Effector memory CD4-positive, alpha-beta T cell (primary cell): ENCODE results near the gene TTLL11.

Source experiments
- DNase-seq, 3 donors: peaks; one replicate each; pipeline ENCODE4 v3.0.0-alpha.2; 2020
- H3K27ac ChIP-seq: 2 replicates; pipeline ENCODE4 v1.7.0; 2013; ENCODE audit warnings: mild to moderate bottlenecking, low read length, moderate library complexity; ENCODE audit not compliant: insufficient read depth, poor library complexity, severe bottlenecking
- H3K27me3 ChIP-seq: replicated peaks from 2 replicates; pipeline ENCODE4 v1.7.0; 2013; ENCODE audit warnings: mild to moderate bottlenecking, low read length; ENCODE audit not compliant: insufficient read depth, control insufficient read depth, poor library complexity, severe bottlenecking
- H3K36me3 ChIP-seq: 2 replicates; pipeline ENCODE4 v1.7.0; 2013; ENCODE audit warnings: mild to moderate bottlenecking, low read length, moderate library complexity; ENCODE audit not compliant: control insufficient read depth, insufficient read depth
- H3K4me1 ChIP-seq: 2 replicates; pipeline ENCODE4 v1.7.0; 2013; ENCODE audit warnings: low read length, mild to moderate bottlenecking; ENCODE audit not compliant: control insufficient read depth, insufficient read depth, poor library complexity, severe bottlenecking
- H3K4me3 ChIP-seq: 2 replicates; pipeline ENCODE4 v1.7.0; 2013; ENCODE audit warnings: low read length, low read depth, mild to moderate bottlenecking; ENCODE audit not compliant: insufficient read depth, poor library complexity, severe bottlenecking
- H3K9me3 ChIP-seq: 2 replicates; pipeline ENCODE4 v1.7.0; 2013; ENCODE audit warnings: mild to moderate bottlenecking, low read length, moderate library complexity; ENCODE audit not compliant: control insufficient read depth

TTLL11 gene

DNA sequence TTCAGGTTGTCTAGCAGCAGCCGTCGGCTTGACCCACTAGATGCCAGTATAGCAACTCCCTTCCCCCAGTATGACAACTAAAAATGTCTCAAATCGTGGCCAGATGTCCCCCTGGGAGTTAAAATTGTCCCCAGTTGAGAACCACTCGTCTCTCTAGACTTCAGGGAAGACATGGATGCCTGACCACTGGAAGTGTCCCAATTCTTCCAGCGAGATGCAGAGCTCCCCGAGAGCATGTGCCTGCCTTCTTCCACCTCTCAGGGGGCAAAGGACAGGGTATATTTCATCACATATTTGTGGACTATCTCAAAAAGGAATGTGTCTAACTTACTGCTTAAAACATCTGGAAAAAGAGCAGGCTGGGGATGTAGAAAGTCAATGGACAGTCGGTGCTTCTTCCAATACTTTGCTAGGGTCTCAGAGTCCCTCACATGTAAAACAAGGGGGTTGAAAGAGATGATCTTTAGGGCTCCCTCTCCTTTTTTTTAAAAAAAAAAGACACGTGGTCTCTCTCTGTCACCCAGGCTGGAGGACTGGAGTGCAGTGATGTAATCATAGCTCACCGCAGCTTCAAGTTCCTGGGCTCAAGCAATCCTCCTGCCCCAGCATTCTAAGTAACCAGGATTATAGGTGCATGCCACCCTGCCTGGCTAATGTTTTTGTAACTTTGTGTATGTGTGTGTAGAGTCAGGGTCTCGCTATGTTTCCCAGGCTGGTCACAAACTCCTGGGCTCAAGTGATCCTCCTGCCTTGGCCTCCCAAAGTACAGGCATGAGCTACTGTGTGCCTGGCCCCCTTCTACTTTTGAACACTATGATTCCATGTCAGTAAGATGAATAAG, 251.1 kb downstream of the TTLL11 start:
- DNase-seq, result no peak
- no peaks in the 10 kb centered on the region for H3K36me3 ChIP-seq
- H3K27ac ChIP-seq, result no peak overlapping the region
- H3K4me3 ChIP-seq, result no peak overlapping the region
- no peaks in the 10 kb centered on the region for H3K4me1 ChIP-seq
- no peaks in the 10 kb centered on the region for H3K9me3 ChIP-seq
- H3K27me3 ChIP-seq, result no peaks in the 10 kb centered on the region

DNA sequence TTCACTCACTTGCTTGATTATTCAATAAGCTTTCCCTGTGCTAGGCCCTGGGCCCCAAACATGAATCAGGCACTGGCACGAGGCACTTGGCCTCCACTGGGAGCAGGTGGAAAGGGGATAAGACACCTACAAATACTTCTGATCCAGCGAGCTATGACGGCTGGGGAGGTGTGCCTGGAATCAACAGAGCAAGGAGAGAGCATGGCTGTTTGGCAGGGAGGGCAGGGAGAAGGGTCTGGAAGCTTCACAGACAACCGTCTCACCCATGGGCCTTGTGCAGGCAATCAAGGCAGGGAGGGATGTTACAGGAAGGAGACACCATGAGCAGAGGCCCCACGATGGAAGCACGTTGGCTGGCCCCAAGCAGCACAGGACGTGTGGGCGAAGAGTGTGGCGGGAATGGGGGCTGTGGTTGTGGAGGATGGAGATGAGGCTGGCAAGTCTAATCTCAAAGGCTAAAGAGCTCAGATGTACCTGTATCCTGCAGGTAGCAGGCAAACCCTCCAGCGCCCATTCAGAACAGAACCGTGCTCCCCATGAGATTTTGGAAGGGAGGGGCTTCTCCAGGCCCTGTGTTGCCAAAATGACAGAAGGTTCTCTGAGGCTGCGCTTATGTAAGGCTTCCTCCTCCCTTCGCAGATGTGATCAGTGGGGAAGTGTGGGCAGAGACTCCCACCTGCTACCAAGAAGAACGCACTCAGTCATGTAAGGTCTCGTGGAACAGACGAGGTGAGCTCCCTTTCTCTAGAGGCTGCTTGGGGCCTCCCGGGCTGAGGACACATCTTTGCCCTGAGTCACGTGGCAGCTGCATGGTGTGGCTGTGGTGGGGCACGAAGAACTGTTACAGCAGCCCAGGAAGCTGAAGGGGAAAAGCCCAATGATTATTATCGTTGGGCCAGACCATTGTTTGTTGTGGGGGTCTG, 252.0 kb downstream of the TTLL11 start:
- no peak for DNase-seq
- H3K36me3 ChIP-seq, result no peaks in the 10 kb centered on the region
- H3K27me3 ChIP-seq, result no peaks in the 10 kb centered on the region
- H3K4me3 ChIP-seq, result no peak overlapping the region
- H3K9me3 ChIP-seq, result no peaks in the 10 kb centered on the region
- H3K4me1 ChIP-seq, result no peaks in the 10 kb centered on the region
- no peak overlapping the region for H3K27ac ChIP-seq

- no peak overlapping the region for H3K4me3 ChIP-seq
- H3K9me3 ChIP-seq, result no peaks in the 10 kb centered on the region
- no peak overlapping the region for H3K27ac ChIP-seq
- H3K4me1 ChIP-seq, result no peaks in the 10 kb centered on the region
- no peaks in the 10 kb centered on the region for H3K27me3 ChIP-seq
- no peaks in the 10 kb centered on the region for H3K36me3 ChIP-seq
- DNase-seq, result no peak
Measured at GRCh38 chr9:121839726-121840500, 253.2 kb downstream of the TTLL11 start.

DNA sequence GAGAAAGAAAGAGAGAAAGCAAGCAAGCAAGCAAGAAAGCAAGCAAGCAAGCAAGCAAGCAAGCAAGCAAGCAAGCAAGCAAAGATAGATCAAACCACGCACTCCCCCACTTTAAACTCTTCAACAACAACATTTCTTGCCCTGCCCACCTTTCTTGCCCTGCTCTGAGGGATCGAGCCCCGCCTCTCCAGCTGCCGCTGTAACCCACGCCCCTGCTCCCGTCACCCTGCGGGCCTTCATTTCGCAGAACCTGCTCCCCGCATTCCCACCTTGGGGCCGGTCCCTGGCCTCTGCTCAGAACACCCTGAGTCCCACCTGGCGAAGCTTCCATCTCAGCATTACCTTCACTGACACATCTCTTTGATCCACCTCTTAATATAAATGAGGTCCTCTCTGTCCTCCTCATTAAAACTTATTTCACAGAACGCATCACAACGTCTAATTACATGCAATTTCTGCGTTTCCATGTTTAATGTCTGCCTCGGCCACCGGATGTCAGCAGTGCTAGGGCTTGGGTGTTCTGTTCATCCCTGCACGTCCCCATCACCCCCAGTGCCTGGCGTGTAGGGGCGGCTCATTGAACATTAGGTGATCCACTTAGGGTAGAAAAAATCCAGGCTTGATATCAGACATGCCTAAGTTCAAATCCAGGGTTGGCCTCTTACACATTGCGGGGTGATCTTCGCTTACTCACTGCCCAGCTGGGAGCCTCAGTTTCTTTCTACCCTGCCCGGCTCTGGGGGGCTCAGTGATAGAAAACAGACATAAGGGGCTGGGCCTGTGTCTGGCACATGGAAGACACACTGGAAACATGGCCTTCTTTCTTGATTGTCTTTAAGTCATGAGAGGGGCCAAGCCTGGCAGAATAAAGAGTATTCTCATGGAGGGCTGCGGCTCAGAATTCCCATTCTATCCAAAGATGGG, 254.1 kb downstream of the TTLL11 start:
- DNase-seq, result no peak
- Histone ChIP-seq H3K4me1 (no peaks in the 10 kb centered on the region), H3K36me3 (no peaks in the 10 kb centered on the region), H3K27ac (no peak overlapping the region), H3K4me3 (no peak overlapping the region), H3K27me3 (no peaks in the 10 kb centered on the region), H3K9me3 (no peaks in the 10 kb centered on the region)

- no peak overlapping the region for H3K27ac ChIP-seq
- H3K27me3 ChIP-seq, result no peaks in the 10 kb centered on the region
Measured at GRCh38 chr9:121837113-121837961, 255.8 kb downstream of the TTLL11 start.

GRCh38 chr9:121836366-121836885, 256.7 kb downstream of the TTLL11 start:
- Histone ChIP-seq H3K27me3 (no peaks in the 10 kb centered on the region), H3K4me1 (no peaks in the 10 kb centered on the region), H3K9me3 (no peaks in the 10 kb centered on the region), H3K4me3 (no peak overlapping the region), H3K27ac (no peak overlapping the region), H3K36me3 (no peaks in the 10 kb centered on the region)
- DNase-seq, result no peak

More at GRCh38 chr9:121837113-121837961, 255.8 kb downstream of the TTLL11 start:
- DNase-seq, result no peak
- no peak overlapping the region for H3K4me3 ChIP-seq
- H3K36me3 ChIP-seq, result no peaks in the 10 kb centered on the region
- no peaks in the 10 kb centered on the region for H3K4me1 ChIP-seq
- H3K9me3 ChIP-seq, result no peaks in the 10 kb centered on the region

DNA sequence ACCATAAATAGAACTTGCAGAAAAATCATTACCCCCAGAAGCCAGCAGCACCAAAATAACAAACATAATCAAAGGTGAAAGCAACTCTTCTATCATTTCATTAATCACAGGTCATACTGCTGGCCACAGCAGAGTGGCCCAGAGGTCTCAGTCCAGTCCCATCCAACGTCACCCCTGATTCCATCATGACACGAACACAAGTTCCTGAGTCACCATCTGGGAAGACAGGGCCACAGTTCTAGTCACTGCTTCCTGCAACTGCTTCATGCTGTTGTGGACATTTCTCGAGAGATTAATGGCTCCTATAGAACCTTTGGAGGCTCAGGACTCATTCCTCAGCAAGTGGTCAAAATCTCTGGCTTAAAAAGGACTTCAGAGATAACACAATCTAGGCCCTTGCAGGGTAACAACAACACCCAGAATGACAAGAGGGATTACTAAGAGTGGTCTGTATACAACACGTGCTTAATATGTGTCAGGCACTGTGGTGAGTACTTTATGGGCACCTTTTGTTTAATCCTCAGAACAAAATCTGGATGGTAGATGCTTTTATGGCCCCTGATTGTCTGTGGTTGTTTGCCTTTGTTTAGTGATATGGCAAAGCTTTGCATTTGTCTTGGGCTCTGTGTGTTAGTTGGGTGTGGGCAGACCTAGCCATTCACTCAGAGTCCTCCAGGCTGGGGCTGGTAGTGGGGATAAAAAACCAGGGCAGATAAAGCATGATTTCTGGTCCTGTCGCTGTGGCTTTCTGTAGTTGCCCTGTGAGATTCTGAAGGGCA, 257.3 kb downstream of the TTLL11 start:
- Histone ChIP-seq H3K9me3 (no peaks in the 10 kb centered on the region), H3K4me1 (no peaks in the 10 kb centered on the region), H3K27ac (no peak overlapping the region), H3K27me3 (no peaks in the 10 kb centered on the region), H3K36me3 (no peaks in the 10 kb centered on the region), H3K4me3 (no peak overlapping the region)
- DNase-seq, result no peak

- H3K4me1 ChIP-seq, result no peaks in the 10 kb centered on the region
- no peak overlapping the region for H3K27ac ChIP-seq
- H3K4me3 ChIP-seq, result no peak overlapping the region
- H3K36me3 ChIP-seq, result no peaks in the 10 kb centered on the region
- DNase-seq, result no peak
- H3K27me3 ChIP-seq, result no peaks in the 10 kb centered on the region
- H3K9me3 ChIP-seq, result no peaks in the 10 kb centered on the region
Measured at GRCh38 chr9:121833061-121833460, 260.0 kb downstream of the TTLL11 start.
